Measurements from ENCODE around the gene LDHAL6A. TPM values are rescaled to one million over a fixed set of nuclear protein-coding genes. Genes with fewer than 3 reads are reported as not detected.

LDHAL6A gene
- total RNA-seq, 1 donor from 2014 or later: not detected

- Mint-ChIP-seq H3K9me3 (ENCODE audit: low read depth) (no peaks in the 10 kb centered on the region), H3K4me1 (ENCODE audit: low read depth) (no peaks in the 10 kb centered on the region), H3K27me3 (no peaks in the 10 kb centered on the region), H3K36me3 (ENCODE audit: insufficient read depth) (peaks cover 37% of the 10 kb centered on the region), H3K4me3 (ENCODE audit: low read depth) (no peak overlapping the region), H3K27ac (no peak overlapping the region)
- DNase-seq (ENCODE audit: low spot score, unreplicated experiment): no peak
- TF ChIP-seq, protein P1, sequence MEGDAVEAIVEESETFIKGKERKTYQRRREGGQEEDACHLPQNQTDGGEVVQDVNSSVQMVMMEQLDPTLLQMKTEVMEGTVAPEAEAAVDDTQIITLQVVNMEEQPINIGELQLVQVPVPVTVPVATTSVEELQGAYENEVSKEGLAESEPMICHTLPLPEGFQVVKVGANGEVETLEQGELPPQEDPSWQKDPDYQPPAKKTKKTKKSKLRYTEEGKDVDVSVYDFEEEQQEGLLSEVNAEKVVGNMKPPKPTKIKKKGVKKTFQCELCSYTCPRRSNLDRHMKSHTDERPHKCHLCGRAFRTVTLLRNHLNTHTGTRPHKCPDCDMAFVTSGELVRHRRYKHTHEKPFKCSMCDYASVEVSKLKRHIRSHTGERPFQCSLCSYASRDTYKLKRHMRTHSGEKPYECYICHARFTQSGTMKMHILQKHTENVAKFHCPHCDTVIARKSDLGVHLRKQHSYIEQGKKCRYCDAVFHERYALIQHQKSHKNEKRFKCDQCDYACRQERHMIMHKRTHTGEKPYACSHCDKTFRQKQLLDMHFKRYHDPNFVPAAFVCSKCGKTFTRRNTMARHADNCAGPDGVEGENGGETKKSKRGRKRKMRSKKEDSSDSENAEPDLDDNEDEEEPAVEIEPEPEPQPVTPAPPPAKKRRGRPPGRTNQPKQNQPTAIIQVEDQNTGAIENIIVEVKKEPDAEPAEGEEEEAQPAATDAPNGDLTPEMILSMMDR (IDR thresholded peaks at IDR 0.05; ENCODE audit: unreplicated experiment): no peak
Measured at GRCh38 chr11:18479063-18479462, 23.4 kb downstream of the LDHAL6A start.

DNA sequence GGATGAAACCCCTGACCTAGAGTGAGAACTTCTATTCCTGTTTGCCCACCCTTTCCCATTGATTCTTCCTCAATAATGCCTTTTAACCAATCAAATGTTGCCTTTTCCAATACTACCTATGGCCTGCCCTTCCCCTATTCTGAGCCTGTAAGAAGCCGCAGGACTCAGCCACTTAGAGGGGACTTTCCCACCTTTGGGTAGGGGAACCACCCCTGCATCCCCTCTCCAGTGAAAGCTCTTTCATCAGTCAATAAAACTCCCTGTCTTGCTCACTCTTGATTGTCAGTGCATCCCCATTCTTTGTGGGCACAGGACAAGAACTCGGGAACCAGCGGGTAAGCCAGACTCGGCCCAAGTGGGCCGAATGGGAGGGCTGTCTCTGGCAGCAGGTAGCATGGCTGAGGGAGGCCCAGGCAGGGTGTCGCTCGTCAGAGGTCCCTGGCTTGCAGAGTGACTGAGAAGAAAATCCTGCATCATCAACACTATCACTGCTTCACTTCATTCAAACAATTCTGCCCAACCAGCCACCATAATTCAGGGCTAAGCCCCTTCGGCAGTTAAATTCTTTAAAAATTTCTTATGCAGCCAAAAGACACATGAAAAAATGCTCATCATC lies 30.4 kb downstream of the LDHAL6A start:
- no peak overlapping the region for H3K4me3 Mint-ChIP-seq (ENCODE audit: low read depth)

GRCh38 chr11:18490319-18490718 lies 34.7 kb downstream of the LDHAL6A start:
- Mint-ChIP-seq H3K9me3 (ENCODE audit: low read depth) (no peaks in the 10 kb centered on the region), H3K36me3 (ENCODE audit: insufficient read depth) (peaks cover 22% of the 10 kb centered on the region), H3K4me3 (ENCODE audit: low read depth) (no peak overlapping the region), H3K4me1 (ENCODE audit: low read depth) (peaks cover 18% of the 10 kb centered on the region), H3K27ac (no peak overlapping the region), H3K27me3 (no peaks in the 10 kb centered on the region)
- DNase-seq (ENCODE audit: low spot score, unreplicated experiment): no peak
- TF ChIP-seq, protein P1 (IDR thresholded peaks at IDR 0.05; ENCODE audit: unreplicated experiment): no peak

More for the DNA sequence above, 30.4 kb downstream of the LDHAL6A start:
- no peak for DNase-seq (ENCODE audit: low spot score, unreplicated experiment)
- Mint-ChIP-seq H3K36me3 (ENCODE audit: insufficient read depth) (peaks cover 42% of the 10 kb centered on the region), H3K4me1 (ENCODE audit: low read depth) (peaks cover 4% of the 10 kb centered on the region), H3K27me3 (no peaks in the 10 kb centered on the region), H3K27ac (no peak overlapping the region), H3K9me3 (ENCODE audit: low read depth) (no peaks in the 10 kb centered on the region)
- TF ChIP-seq, protein P1 (IDR thresholded peaks at IDR 0.05; ENCODE audit: unreplicated experiment): no peak

GRCh38 chr11:18490736-18491485 lies 35.3 kb downstream of the LDHAL6A start:
- Mint-ChIP-seq H3K4me1 (ENCODE audit: low read depth) (peaks cover 18% of the 10 kb centered on the region), H3K36me3 (ENCODE audit: insufficient read depth) (peaks cover 24% of the 10 kb centered on the region), H3K27me3 (no peaks in the 10 kb centered on the region), H3K27ac (peak overlapping the region; percentile 30), H3K9me3 (ENCODE audit: low read depth) (no peaks in the 10 kb centered on the region), H3K4me3 (ENCODE audit: low read depth) (no peak overlapping the region)
- DNase-seq (ENCODE audit: low spot score, unreplicated experiment): no peak
- TF ChIP-seq, protein P1 (IDR thresholded peaks at IDR 0.05; ENCODE audit: unreplicated experiment): no peak

DNA sequence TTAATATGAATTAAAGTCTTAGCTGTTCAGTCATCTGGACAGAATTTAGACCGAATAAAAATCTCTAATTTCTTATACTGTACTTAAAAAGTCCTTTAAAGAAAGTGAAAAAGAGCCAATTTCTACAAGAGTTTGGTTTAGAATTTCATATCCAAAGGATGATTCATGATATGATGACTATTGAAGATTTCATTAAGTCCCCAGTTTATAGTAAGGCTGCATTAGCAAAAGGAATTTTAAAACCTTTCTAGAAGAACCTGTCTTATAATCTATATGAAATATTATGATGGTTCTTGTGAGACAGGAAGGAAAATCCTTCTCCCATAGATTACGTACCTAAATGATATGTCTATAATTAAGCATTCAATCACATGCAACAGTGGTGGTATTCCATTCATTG lies 36.3 kb downstream of the LDHAL6A start:
- TF ChIP-seq, protein P1 (IDR thresholded peaks at IDR 0.05; ENCODE audit: unreplicated experiment): no peak
- H3K36me3 Mint-ChIP-seq (ENCODE audit: insufficient read depth): peaks cover 24% of the 10 kb centered on the region

More for the DNA sequence above, 36.3 kb downstream of the LDHAL6A start:
- DNase-seq (ENCODE audit: low spot score, unreplicated experiment): no peak
- Mint-ChIP-seq H3K27me3 (no peaks in the 10 kb centered on the region), H3K4me3 (ENCODE audit: low read depth) (no peak overlapping the region), H3K9me3 (ENCODE audit: low read depth) (no peaks in the 10 kb centered on the region), H3K27ac (no peak overlapping the region), H3K4me1 (ENCODE audit: low read depth) (peaks cover 18% of the 10 kb centered on the region)
